HCT116 (cell line): ENCODE measurements around the gene ASB6. TPM values are rescaled to one million over a fixed set of nuclear protein-coding genes. Genes with fewer than 3 reads are reported as not detected.

Experiments
- ATAC-seq: fragments of 200-7000 bp; cut with Tn5 transposase; 2 replicates; pipeline ENCODE4 v1.9.1; 2020; ENCODE audit warnings: mild to moderate bottlenecking, moderate library complexity
- BruUV-seq: library from RNA; stranded (reverse); fragments of 400-500 nt; replicated peaks from 2 replicates; lab custom pipeline; 2021; lab: Mats Ljungman, UMichigan
- CTCF ChIA-PET: fragments of 300-600 bp; sonication (Branson Sonifier 250); formaldehyde crosslinking; loops from one replicate; lab custom pipeline; 2021; ENCODE audit warnings: antibody characterized with exemption; lab: Charles Lee
- POLR2A ChIA-PET: fragments of 300-600, 350-600 bp; sonication (Branson Sonifier 250); formaldehyde crosslinking; loops from one replicate; lab custom pipeline; 2021; ENCODE audit warnings: antibody characterized with exemption; lab: Charles Lee
- RAD21 ChIA-PET, 2 experiments: fragments of 300-600 bp; sonication (Branson Sonifier 250); formaldehyde crosslinking; loops; one replicate each; lab custom pipeline; 2023; ENCODE audit warnings: low total read pairs in 2 of 2; ENCODE audit not compliant: uncharacterized antibody in 2 of 2, unreplicated experiment in 2 of 2, low non-redundant PET in 1 of 2; lab: Charles Lee
- DNase-seq: peaks from one replicate; pipeline ENCODE4 v3.0.0-alpha.2; 2010; ENCODE audit warnings: low read depth, low spot score
- H2AFZ ChIP-seq: fragments of 200-600 bp; shearing (Covaris generic), sonication (generic); 2 replicates; pipeline ENCODE4 v1.6.1; 2017; ENCODE audit warnings: low read depth, mixed run types, mixed read lengths, antibody characterized with exemption, low read length; ENCODE audit not compliant: poor library complexity, severe bottlenecking
- H3K27ac ChIP-seq: 2 replicates; pipeline ENCODE4 v1.5.1; 2012; ENCODE audit warnings: low read depth, low read length
- H3K27me3 ChIP-seq: fragments of 200-600 bp; sonication (generic); 2 replicates; pipeline ENCODE4 v1.6.1; 2016; ENCODE audit warnings: mixed run types, low read length, mixed read lengths; ENCODE audit not compliant: insufficient read depth
- H3K36me3 ChIP-seq, 2 experiments: fragments of 200-500 bp in 1 of 2; fragments of 200-600 bp in 1 of 2; sonication (Bioruptor generic) in 1 of 2; sonication (generic) in 1 of 2; 2 replicates each; pipeline versions ENCODE4 v1.5.1 to v1.6.1; 2014 to 2016; ENCODE audit warnings: low read length in 2 of 2, inconsistent platforms in 1 of 2, mixed read lengths in 1 of 2, mixed run types in 1 of 2; ENCODE audit not compliant: insufficient read depth in 2 of 2, control insufficient read depth in 1 of 2
- H3K4me1 ChIP-seq, 2 experiments: fragments of 200-600 bp in 1 of 2; sonication (generic) in 1 of 2; 2 replicates each; pipeline versions ENCODE4 v1.5.1 to v1.6.1; 2012 to 2017; ENCODE audit warnings: low read length in 2 of 2, inconsistent platforms in 1 of 2, mild to moderate bottlenecking in 1 of 2, mixed read lengths in 1 of 2, mixed run types in 1 of 2, moderate library complexity in 1 of 2; ENCODE audit not compliant: insufficient read depth in 2 of 2, control insufficient read depth in 1 of 2
- H3K4me2 ChIP-seq: fragments of 200-600 bp; sonication (generic); 2 replicates; pipeline ENCODE4 v1.6.1; 2017; ENCODE audit warnings: mixed run types, low read length, mixed read lengths
- H3K4me3 ChIP-seq, 2 experiments: fragments of 200-600 bp in 1 of 2; sonication (generic) in 1 of 2; replicated peaks in 1 of 2; 2 replicates each; pipeline ENCODE4 v1.5.1; 2011 to 2016; ENCODE audit warnings: low read length in 2 of 2, control low read depth in 1 of 2, low read depth in 1 of 2, mild to moderate bottlenecking in 1 of 2, mixed read lengths in 1 of 2, mixed run types in 1 of 2
- H3K79me2 ChIP-seq: fragments of 200-600 bp; sonication (generic); 2 replicates; pipeline ENCODE4 v1.6.1; 2017; ENCODE audit warnings: mild to moderate bottlenecking, mixed run types, low read length, moderate library complexity, mixed read lengths; ENCODE audit not compliant: insufficient read depth
- H3K9ac ChIP-seq: fragments of 200-600 bp; sonication (generic); 2 replicates; pipeline ENCODE4 v1.6.1; 2016; ENCODE audit warnings: low read length, mixed read lengths
- H3K9me2 ChIP-seq: fragments of 200-600 bp; sonication (generic), shearing (Covaris generic); 2 replicates; pipeline ENCODE4 v1.6.1; 2017; ENCODE audit warnings: mixed run types, mild to moderate bottlenecking, moderate library complexity; ENCODE audit not compliant: insufficient read depth
- H3K9me3 ChIP-seq, 2 experiments: fragments of 200-500 bp in 1 of 2; fragments of 200-600 bp in 1 of 2; sonication (Bioruptor generic) in 1 of 2; sonication (generic) in 1 of 2; 2 replicates each; pipeline ENCODE4 v1.6.1; 2014 to 2017; ENCODE audit warnings: low read length in 2 of 2, mixed read lengths in 2 of 2, inconsistent platforms in 1 of 2, low read depth in 1 of 2, mild to moderate bottlenecking in 1 of 2, mixed run types in 1 of 2, moderate library complexity in 1 of 2; ENCODE audit not compliant: control insufficient read depth in 1 of 2, insufficient read depth in 1 of 2
- H4K20me1 ChIP-seq: fragments of 200-600 bp; sonication (generic), shearing (Covaris generic); 2 replicates; pipeline ENCODE4 v1.6.1; 2017; ENCODE audit warnings: mixed run types, mild to moderate bottlenecking, moderate library complexity; ENCODE audit not compliant: insufficient read depth
- CBX3 ChIP-seq: IDR thresholded peaks from 2 replicates; pipeline ENCODE4 v1.6.1; 2012; ENCODE audit warnings: low read depth
- CEBPB ChIP-seq: IDR thresholded peaks from 2 replicates; pipeline ENCODE4 v1.6.1; 2012; ENCODE audit warnings: low read depth
- EGR1 ChIP-seq: IDR thresholded peaks from 2 replicates; pipeline ENCODE4 v1.6.1; 2012; ENCODE audit warnings: low read depth
- EZH2 ChIP-seq: fragments of 200-600 bp; sonication (generic); IDR thresholded peaks from 2 replicates; pipeline ENCODE4 v1.6.1; 2017; ENCODE audit warnings: antibody characterized with exemption, mixed run types
- EZH2phosphoT487 ChIP-seq: fragments of 200-600 bp; IDR thresholded peaks from 2 replicates; pipeline ENCODE4 v1.6.1; 2018; ENCODE audit warnings: antibody characterized with exemption, borderline replicate concordance
- FOSL1 ChIP-seq: IDR thresholded peaks from 2 replicates; pipeline ENCODE4 v1.6.1; 2012; ENCODE audit warnings: low read depth
- JUND ChIP-seq: IDR thresholded peaks from 2 replicates; pipeline ENCODE4 v1.6.1; 2012
- POLR2AphosphoS5 ChIP-seq: IDR thresholded peaks from 2 replicates; pipeline ENCODE4 v1.6.1; 2011; ENCODE audit warnings: mild to moderate bottlenecking, low read depth, low read length, moderate library complexity
- SIN3A ChIP-seq: IDR thresholded peaks from 2 replicates; pipeline ENCODE4 v1.6.1; 2012; ENCODE audit warnings: low read depth
- SP1 ChIP-seq: IDR thresholded peaks from 2 replicates; pipeline ENCODE4 v1.6.1; 2012; ENCODE audit warnings: low read depth
- SRF ChIP-seq: IDR thresholded peaks from 2 replicates; pipeline ENCODE4 v1.6.1; 2012; ENCODE audit warnings: low read depth
- TCF7L2 ChIP-seq: IDR thresholded peaks from 2 replicates; pipeline ENCODE4 v1.7.0; 2011; ENCODE audit warnings: borderline replicate concordance, inconsistent platforms; ENCODE audit not compliant: insufficient read depth, insufficient read length; ENCODE audit errors: extremely low read depth
- YY1 ChIP-seq: IDR thresholded peaks from 2 replicates; pipeline ENCODE4 v1.6.1; 2011; ENCODE audit warnings: low read length, low read depth, moderate library complexity, mild to moderate bottlenecking; ENCODE audit not compliant: insufficient replicate concordance; ENCODE audit errors: extremely low read depth
- ZBTB33 ChIP-seq: IDR thresholded peaks from 2 replicates; pipeline ENCODE4 v1.6.1; 2011; ENCODE audit warnings: mild to moderate bottlenecking, low read length, moderate library complexity; ENCODE audit not compliant: insufficient replicate concordance; ENCODE audit errors: extremely low read depth
- ZFX ChIP-seq: fragments of 450-650 bp; IDR thresholded peaks from 2 replicates; pipeline ENCODE4 v1.6.1; 2017
- ZNF274 ChIP-seq: fragments of 200-500 bp; sonication (Bioruptor generic); IDR thresholded peaks from 2 replicates; pipeline ENCODE4 v1.6.1; 2014; ENCODE audit warnings: mild to moderate bottlenecking, low read depth, low read length, inconsistent platforms
- intact Hi-C: fragments of 100-400 bp; cut with micrococcal nuclease; formaldehyde crosslinking; loops from 2 replicates; pipeline ENCODE4 v1.10.0; 2022
- total RNA-seq: library from RNA; stranded (reverse); gene quantifications from one replicate; pipeline ENCODE4 v1.2.1, GENCODE V29; 2021; ENCODE audit not compliant: unreplicated experiment
- TF ChIP-seq, protein P1 (sequence below): IDR thresholded peaks from 2 replicates; pipeline ENCODE4 v1.6.1; 2012
- TF ChIP-seq, protein P2 (sequence below): IDR thresholded peaks from 2 replicates; pipeline ENCODE4 v1.6.1; 2012; ENCODE audit warnings: low read depth

ASB6 gene
- total RNA-seq, 1 experiment from 2014 or later = 21.6 TPM

DNA sequence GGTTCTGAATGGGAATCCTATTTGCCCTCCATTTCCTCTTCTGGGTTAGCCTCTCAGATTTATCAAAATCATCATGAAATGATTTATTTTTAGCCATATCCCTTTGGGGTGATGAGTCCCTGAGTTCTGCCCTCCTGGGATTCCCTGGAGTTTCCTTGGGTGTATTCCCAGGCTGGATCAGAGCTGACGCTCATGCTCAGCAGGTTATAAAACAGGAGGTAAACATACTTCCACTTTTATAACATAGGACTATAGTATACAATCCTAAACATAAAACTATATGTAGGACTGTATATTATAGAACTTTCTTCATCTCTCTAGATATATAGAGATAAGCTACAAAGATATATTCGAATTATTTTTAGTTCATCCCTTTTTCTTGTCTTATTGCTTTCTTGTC is 19.1 kb upstream of the ASB6 start:
- Histone ChIP-seq H3K9ac (no peak overlapping the region), H4K20me1 (no peaks in the 10 kb centered on the region), H3K4me3 (no peak overlapping the region), H3K27ac (no peak overlapping the region), H3K9me3 (no peaks in the 10 kb centered on the region), H3K27me3 (no peaks in the 10 kb centered on the region), H3K79me2 (no peaks in the 10 kb centered on the region), H2AFZ (no peak overlapping the region), H3K4me1 (peaks cover 3 to 18% of the 10 kb centered on the region in 2 experiments; a peak in 3 of 4 replicates), H3K4me2 (no peak overlapping the region), H3K9me2 (no peaks in the 10 kb centered on the region), H3K36me3 (no peaks in the 10 kb centered on the region)
- TF ChIP-seq EZH2phosphoT487 (no peak), SRF (no peak), FOSL1 (no peak), CBX3 (no peak), EZH2 (no peak), EGR1 (no peak), ZNF274 (no peak), ZBTB33 (no peak), CEBPB (no peak), SP1 (no peak), YY1 (no peak), POLR2AphosphoS5 (no peak), SIN3A (no peak), TCF7L2 (no peak), ZFX (no peak), JUND (no peak)
- TF ChIP-seq, protein P1, sequence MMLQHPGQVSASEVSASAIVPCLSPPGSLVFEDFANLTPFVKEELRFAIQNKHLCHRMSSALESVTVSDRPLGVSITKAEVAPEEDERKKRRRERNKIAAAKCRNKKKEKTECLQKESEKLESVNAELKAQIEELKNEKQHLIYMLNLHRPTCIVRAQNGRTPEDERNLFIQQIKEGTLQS = no peak
- TF ChIP-seq, protein P2, sequence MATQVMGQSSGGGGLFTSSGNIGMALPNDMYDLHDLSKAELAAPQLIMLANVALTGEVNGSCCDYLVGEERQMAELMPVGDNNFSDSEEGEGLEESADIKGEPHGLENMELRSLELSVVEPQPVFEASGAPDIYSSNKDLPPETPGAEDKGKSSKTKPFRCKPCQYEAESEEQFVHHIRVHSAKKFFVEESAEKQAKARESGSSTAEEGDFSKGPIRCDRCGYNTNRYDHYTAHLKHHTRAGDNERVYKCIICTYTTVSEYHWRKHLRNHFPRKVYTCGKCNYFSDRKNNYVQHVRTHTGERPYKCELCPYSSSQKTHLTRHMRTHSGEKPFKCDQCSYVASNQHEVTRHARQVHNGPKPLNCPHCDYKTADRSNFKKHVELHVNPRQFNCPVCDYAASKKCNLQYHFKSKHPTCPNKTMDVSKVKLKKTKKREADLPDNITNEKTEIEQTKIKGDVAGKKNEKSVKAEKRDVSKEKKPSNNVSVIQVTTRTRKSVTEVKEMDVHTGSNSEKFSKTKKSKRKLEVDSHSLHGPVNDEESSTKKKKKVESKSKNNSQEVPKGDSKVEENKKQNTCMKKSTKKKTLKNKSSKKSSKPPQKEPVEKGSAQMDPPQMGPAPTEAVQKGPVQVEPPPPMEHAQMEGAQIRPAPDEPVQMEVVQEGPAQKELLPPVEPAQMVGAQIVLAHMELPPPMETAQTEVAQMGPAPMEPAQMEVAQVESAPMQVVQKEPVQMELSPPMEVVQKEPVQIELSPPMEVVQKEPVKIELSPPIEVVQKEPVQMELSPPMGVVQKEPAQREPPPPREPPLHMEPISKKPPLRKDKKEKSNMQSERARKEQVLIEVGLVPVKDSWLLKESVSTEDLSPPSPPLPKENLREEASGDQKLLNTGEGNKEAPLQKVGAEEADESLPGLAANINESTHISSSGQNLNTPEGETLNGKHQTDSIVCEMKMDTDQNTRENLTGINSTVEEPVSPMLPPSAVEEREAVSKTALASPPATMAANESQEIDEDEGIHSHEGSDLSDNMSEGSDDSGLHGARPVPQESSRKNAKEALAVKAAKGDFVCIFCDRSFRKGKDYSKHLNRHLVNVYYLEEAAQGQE = no peak
- ChIA-PET RAD21 (no interaction called here), CTCF (no interaction called here), POLR2A (no interaction called here)
- intact Hi-C loops = no loop called here
- no TSS peak for BruUV-seq
- ATAC-seq (no peak), DNase-seq (no peak)
